Endometrium (tissue), 2 donors: ENCODE measurements around the gene KCND2.

Experiments used
- FAIRE-seq: peaks from 2 replicates; lab custom pipeline; 2012; peaks lifted over from hg19 to GRCh38; lab: Jason Lieb, UNC
- donor health status: control.
- donor health status: control.

KCND2 gene

GRCh38 chr7:120703585-120704240 is 430.7 kb downstream of the KCND2 start:
- FAIRE-seq: no peak

GRCh38 chr7:120709252-120709971 is 436.4 kb downstream of the KCND2 start:
- FAIRE-seq: no peak

DNA sequence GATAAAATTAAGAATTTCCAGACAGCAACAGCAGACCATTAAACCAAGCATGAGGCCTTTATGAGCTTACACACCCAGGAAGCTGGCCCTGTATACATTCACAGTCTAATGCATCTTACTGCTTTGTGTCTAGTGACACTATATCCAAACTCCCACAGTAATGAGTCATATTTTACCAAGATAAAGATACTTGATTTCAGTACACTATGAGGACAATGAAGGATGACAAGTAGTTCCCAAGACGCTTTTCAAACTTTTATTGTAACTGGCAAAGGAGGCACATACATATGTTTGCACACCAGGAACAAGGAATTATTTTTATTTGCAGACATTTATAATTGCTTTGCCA is 437.0 kb downstream of the KCND2 start:
- FAIRE-seq: no peak

DNA sequence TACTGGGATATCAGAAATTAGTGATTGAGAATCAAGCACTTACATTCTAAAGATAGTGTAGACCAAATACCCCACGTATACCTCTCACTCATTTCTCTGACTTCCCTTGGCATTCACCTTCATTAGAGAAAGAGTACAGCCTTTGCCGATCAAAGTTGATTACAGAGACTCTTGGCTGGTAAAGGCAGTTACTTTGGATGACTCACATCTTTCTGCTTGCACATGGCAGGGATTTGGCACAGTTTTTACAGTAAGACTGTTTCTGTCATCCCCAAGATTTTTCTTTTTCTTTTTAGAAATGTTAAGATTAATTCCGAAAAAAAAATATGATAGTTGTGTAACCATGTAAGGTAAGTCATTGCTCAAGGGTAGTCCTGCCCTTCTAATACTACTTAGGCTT is 442.0 kb downstream of the KCND2 start:
- no peak for FAIRE-seq

- no peak for FAIRE-seq
Measured at GRCh38 chr7:120716307-120716706, 443.3 kb downstream of the KCND2 start.

DNA sequence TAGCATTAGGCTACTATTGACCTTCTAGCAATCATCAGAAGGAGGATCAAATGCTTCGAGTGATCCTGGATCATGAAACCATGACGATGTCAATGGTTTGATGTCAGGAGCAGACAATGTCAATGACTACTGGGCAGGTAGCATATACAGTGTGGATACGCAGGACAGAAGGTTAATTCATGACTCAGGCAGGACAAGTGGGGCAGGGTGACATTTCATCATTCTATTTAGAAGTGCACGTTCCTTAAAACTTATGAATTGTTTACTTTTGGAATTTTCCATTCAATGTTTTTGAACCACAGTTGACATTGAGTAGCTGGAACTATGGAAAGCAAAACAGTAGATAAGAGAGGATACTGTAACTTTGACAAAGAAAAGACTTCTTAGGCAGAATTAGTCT is 444.2 kb downstream of the KCND2 start:
- FAIRE-seq: no peak

DNA sequence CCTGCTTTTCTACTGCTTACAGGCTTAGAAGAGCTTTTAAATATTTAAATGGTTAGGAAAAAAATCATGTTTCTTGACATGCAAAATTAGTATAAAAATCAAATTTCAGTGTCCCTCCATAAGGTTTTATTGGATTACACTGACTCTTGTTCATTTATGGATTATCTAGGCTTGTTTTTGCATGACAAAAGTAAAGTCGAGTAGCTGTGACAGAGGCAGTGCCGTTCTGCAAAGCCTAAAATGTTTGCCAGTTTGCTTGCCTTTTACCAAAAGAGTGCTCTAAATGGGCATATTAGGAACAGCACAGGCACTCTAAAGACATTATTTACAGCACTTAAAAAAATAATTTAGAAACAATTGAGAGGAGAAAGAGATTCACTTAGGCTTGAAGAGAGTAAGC is 445.4 kb downstream of the KCND2 start:
- no peak for FAIRE-seq

GRCh38 chr7:120720317-120720716 is 447.3 kb downstream of the KCND2 start:
- FAIRE-seq: no peak

- no peak for FAIRE-seq
Measured at GRCh38 chr7:120723465-120724385, 450.8 kb downstream of the KCND2 start.

- FAIRE-seq: no peak
Measured at GRCh38 chr7:120724448-120724847, 451.5 kb downstream of the KCND2 start.

DNA sequence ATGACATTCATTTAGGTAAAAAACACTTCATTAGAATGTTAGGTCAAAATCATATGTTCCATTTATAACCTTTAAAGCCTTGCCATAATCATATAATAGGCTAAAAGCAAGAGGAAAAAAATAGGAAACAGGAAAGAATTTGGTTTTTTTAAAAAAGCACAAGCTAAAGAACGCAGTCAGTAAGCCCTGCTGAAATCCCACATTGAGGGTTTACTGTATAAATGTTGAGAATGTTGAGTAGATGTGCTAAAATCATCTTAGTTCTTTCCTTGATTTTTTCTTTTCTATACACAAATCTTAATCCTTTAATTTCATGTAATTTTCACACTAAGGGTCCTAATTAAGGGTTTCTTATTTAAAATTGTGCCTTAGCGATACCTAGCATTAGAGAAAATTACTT is 452.0 kb downstream of the KCND2 start:
- FAIRE-seq: no peak

GRCh38 chr7:120725376-120726039 is 452.5 kb downstream of the KCND2 start:
- FAIRE-seq: peak; percentile 91

DNA sequence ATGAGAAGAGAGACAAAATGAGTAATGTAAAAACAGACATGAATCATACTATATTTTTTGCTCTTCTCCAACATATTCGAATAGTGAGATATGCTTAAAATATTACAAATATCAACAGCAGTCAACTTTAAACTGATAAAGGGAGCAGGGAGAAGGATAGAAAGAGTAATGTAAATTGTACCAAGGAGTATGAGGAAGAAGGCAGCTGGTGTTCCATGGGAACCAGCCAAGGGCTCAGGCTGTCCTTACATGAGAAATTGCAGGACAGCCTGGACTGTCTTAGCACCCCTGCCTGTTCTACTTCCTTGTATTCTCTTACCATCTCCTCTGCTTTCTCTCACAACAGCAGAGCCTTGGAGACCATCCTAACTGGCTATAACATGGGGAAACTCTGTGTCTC is 456.3 kb downstream of the KCND2 start:
- FAIRE-seq: no peak

- no peak for FAIRE-seq
Measured at GRCh38 chr7:120731271-120731670, 458.3 kb downstream of the KCND2 start.

DNA sequence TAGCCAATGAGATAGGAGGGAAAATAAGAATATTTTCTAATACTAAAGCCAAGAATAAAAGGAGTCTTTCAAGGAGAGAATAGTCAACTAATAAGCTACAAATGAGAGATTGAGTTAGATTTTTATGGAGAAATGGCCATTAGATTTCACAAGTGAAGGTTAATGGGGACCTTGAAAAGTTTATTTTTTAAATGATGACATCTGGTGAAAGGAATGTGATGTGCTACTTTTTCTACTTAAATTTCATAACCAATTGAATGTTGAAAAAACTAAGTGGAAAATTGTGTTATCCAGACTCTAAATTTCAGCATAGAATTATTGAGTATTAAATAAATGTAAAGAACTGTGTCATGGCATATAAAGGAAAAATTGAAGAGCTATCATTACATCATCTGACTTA is 459.3 kb downstream of the KCND2 start:
- FAIRE-seq: no peak

DNA sequence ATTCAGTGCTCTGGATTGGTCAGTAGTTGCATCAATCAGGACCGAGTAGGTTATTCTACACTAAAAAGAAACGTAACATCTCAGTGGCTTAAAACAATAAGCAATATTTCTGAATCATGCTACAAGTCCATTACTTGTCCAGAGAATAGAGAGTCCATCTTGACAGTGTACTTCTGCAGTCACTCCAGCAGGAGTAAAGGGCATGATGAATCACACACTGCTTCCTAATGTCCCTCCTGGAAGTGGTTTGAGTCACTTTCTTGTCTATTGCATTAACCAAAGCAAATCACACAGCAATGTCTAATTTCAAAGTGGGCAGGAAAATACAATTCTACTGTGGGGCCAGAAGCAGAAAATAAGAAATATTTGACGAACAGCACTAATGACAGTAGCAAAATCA is 460.2 kb downstream of the KCND2 start:
- FAIRE-seq: no peak

DNA sequence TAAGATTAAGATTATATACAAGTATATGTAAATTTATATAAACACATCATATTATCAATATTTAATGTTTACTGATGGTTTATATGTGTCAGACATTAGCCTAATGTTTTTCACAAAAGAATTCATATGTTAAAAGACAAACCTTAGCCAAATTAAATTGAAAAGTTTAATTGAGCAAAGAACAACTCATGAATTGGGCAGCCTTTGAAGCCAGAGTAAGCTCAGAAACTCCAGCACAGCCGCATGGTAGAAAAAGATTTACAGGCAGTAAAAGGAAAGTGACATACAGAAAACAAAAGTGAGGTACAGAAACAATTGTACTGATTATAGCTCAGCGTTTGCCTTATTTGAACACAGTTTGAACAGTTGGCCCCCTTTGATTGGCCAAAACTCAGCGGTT is 460.9 kb downstream of the KCND2 start:
- FAIRE-seq: no peak

GRCh38 chr7:120735791-120736190 is 462.8 kb downstream of the KCND2 start:
- no peak for FAIRE-seq

DNA sequence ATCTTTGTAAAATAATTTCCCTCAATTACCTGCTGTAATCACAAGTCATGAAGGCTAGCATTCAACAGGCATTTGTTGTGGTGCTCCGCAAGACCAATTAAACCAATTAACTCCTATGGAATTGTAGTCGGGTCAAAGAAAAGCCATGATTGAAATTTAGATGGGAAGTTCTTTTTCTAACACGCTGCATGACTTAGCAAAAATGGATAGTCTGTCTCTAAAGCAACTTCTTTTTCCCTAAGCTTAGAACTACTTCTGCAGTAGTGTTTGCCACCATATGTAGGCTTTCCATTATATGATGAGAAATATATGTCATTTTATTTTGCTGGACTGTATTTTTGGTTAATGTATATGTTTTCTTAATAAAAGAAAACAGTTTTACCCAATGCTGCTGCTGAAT is 465.8 kb downstream of the KCND2 start:
- no peak for FAIRE-seq

GRCh38 chr7:120740348-120740747 is 467.4 kb downstream of the KCND2 start:
- no peak for FAIRE-seq

DNA sequence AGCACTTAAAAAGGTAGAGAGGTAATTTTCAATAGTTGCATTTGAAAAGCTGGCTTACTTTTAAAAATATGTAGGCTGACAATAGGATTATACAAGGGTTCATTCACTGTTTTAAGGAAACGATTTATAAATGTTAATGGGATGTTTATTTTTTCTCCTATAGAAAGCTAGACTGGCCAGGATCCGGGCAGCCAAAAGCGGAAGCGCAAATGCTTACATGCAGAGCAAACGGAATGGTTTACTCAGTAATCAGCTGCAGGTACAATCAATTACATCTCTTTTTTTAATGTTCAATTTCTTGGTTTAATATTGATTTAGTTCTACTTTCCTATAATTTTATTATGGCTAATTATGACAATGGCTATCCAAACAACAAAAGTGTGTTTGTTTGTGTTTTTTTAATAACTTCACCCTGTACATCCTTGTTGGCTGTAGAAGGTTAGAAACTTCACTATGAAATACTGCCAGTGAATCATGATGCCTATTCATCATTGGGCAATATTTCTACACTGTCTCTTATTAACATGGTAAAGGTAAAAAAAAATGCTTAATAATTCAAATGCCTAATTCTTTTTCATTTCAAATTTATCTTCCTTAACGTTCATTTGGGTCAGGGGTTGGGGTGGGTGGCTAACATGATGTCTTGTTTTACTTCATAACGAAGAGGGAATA is 468.5 kb downstream of the KCND2 start:
- no peak for FAIRE-seq

DNA sequence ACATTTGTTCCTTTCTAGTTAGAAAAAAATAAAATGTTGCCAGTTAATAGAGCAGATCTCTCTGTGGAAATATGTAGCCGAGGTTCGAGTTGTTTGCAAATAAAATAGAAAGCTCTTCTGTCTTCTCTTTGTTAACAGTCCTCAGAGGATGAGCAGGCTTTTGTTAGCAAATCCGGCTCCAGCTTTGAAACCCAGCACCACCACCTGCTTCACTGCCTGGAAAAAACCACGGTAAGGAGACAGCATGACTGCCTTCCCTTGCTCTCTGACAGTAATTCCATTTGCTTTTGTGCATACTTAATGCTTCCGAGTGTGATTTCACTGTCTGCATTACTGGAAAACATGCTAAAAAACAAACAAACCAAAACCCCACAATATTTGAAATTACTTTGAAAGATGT is 469.4 kb downstream of the KCND2 start:
- no peak for FAIRE-seq
